ENCODE results near the gene PLXNB3. TPM values are rescaled to one million over a fixed set of nuclear protein-coding genes. Genes with fewer than 3 reads are reported as not detected.

PLXNB3 gene
- total RNA-seq (not detected), polyA plus RNA-seq (not detected)

- Histone ChIP-seq H3K27me3 (ENCODE audit: insufficient read depth, low read length) (no peaks in the 10 kb centered on the region), H3K9me3 (ENCODE audit: control insufficient read depth in 1 of 2, low read length in 2 of 2) (no peaks in the 10 kb centered on the region), H3K27ac (ENCODE audit: low read depth, low read length) (no peak within 1 kb of the TSS), H3K4me3 (ENCODE audit: low read length in 2 of 2) (no peak within 1 kb of the TSS), H3K36me3 (ENCODE audit: insufficient read depth, low read length) (no peaks in the 10 kb centered on the region), H3K4me1 (ENCODE audit: insufficient read depth, low read length) (no peaks in the 10 kb centered on the region)
- H3K4me3 Mint-ChIP-seq: no peak within 1 kb of the TSS
- DNase-seq: peak; percentile 56 to 76 (median 69)
- H3K27ac Mint-ChIP-seq: peak within 1 kb of the TSS in 1 of 7 donors; percentile 42
- intact Hi-C loops (cut with micrococcal nuclease): loop anchor here (1.0 kb wide), 3 partner anchors 183 to 287 kb away; no protein-coding TSS in a partner anchor
- ChIA-PET POLR2A (ENCODE audit: partially characterized antibody) (interaction anchor here (1.0 kb wide), 1 partner anchor 183 kb away, joined by 4 read pairs; no protein-coding TSS in a partner anchor), CTCF (ENCODE audit: partially characterized antibody) (interaction anchor here (0.7 to 3.1 kb wide), 6 partner anchors 37 to 203 kb away, joined by 3 to 28 read pairs (median 4); partner anchors contain the start of gene RENBP)
- no peaks in the 10 kb centered on the region for H3K27me3 Mint-ChIP-seq
- H3K9me3 Mint-ChIP-seq: no peaks in the 10 kb centered on the region
- peaks cover 4 to 10% (median 7%) of the 10 kb centered on the region in 4 donors for H3K4me1 Mint-ChIP-seq
- no peaks in the 10 kb centered on the region for H3K36me3 Mint-ChIP-seq
Measured at GRCh38 chrX:153763989-153764755, at the start of gene PLXNB3. PLXNB3 (plus strand) TSS chrX:153764249; CDS start chrX:153765536, 1,287 bp downstream.

GRCh38 chrX:153714256-153714655 is 49.8 kb upstream of the PLXNB3 start:
- ChIA-PET POLR2A (ENCODE audit: partially characterized antibody) (interaction anchor here (1.1 kb wide), 1 partner anchor 9 kb away, joined by 3 read pairs; no protein-coding TSS in a partner anchor), CTCF (ENCODE audit: partially characterized antibody) (interaction anchor here (0.7 to 0.9 kb wide), 2 partner anchors 47 to 123 kb away, joined by 3 to 5 read pairs; no protein-coding TSS in a partner anchor)
- intact Hi-C loops (cut with micrococcal nuclease): no loop called here
- Histone ChIP-seq H3K4me3 (ENCODE audit: low read length in 2 of 2) (no peak overlapping the region), H3K27me3 (ENCODE audit: insufficient read depth, low read length) (no peaks in the 10 kb centered on the region), H3K36me3 (ENCODE audit: insufficient read depth, low read length) (peaks cover 24% of the 10 kb centered on the region), H3K9me3 (ENCODE audit: control insufficient read depth in 1 of 2, low read length in 2 of 2) (no peaks in the 10 kb centered on the region), H3K27ac (ENCODE audit: low read depth, low read length) (no peak overlapping the region), H3K4me1 (ENCODE audit: insufficient read depth, low read length) (no peaks in the 10 kb centered on the region)
- Mint-ChIP-seq H3K27me3 (no peaks in the 10 kb centered on the region), H3K36me3 (peaks cover 18 to 39% of the 10 kb centered on the region in 2 donors), H3K27ac (peak overlapping the region in 1 of 7 donors; percentile 3), H3K4me3 (no peak overlapping the region), H3K4me1 (peaks cover 5 to 14% (median 9%) of the 10 kb centered on the region in 4 donors), H3K9me3 (no peaks in the 10 kb centered on the region)
- DNase-seq: no peak

GRCh38 chrX:153717445-153717844 is 46.6 kb upstream of the PLXNB3 start:
- DNase-seq: no peak
- peaks cover 25 to 41% of the 10 kb centered on the region in 2 donors for H3K36me3 Mint-ChIP-seq
- Histone ChIP-seq H3K4me1 (ENCODE audit: insufficient read depth, low read length) (peaks cover 8% of the 10 kb centered on the region), H3K27ac (ENCODE audit: low read depth, low read length) (no peak overlapping the region), H3K27me3 (ENCODE audit: insufficient read depth, low read length) (no peaks in the 10 kb centered on the region), H3K36me3 (ENCODE audit: insufficient read depth, low read length) (peaks cover 38% of the 10 kb centered on the region), H3K4me3 (ENCODE audit: low read length in 2 of 2) (no peak overlapping the region), H3K9me3 (ENCODE audit: control insufficient read depth in 1 of 2, low read length in 2 of 2) (no peaks in the 10 kb centered on the region)
- POLR2A ChIA-PET (ENCODE audit: partially characterized antibody): no interaction called here
- H3K4me3 Mint-ChIP-seq: no peak overlapping the region
- CTCF ChIA-PET (ENCODE audit: partially characterized antibody): no interaction called here
- no peak overlapping the region for H3K27ac Mint-ChIP-seq
- no peaks in the 10 kb centered on the region for H3K27me3 Mint-ChIP-seq
- no peaks in the 10 kb centered on the region for H3K9me3 Mint-ChIP-seq
- intact Hi-C loops (cut with micrococcal nuclease): no loop called here
- peaks cover 12 to 28% (median 14%) of the 10 kb centered on the region in 4 donors for H3K4me1 Mint-ChIP-seq

GRCh38 chrX:153719238-153719637 is 44.8 kb upstream of the PLXNB3 start:
- DNase-seq: no peak
- H3K27ac Mint-ChIP-seq: no peak overlapping the region
- ChIA-PET POLR2A (ENCODE audit: partially characterized antibody) (no interaction called here), CTCF (ENCODE audit: partially characterized antibody) (no interaction called here)
- no peaks in the 10 kb centered on the region for H3K9me3 ChIP-seq (ENCODE audit: control insufficient read depth in 1 of 2, low read length in 2 of 2)
- no peak overlapping the region for H3K4me3 Mint-ChIP-seq
- no peak overlapping the region for H3K4me3 ChIP-seq (ENCODE audit: low read length in 2 of 2)
- H3K36me3 Mint-ChIP-seq: peaks cover 17 to 35% of the 10 kb centered on the region in 2 donors
- intact Hi-C loops (cut with micrococcal nuclease): no loop called here
- no peaks in the 10 kb centered on the region for H3K9me3 Mint-ChIP-seq
- H3K36me3 ChIP-seq (ENCODE audit: insufficient read depth, low read length): peaks cover 35% of the 10 kb centered on the region
- H3K4me1 Mint-ChIP-seq: peaks cover 11 to 35% (median 17%) of the 10 kb centered on the region in 4 donors
- no peak overlapping the region for H3K27ac ChIP-seq (ENCODE audit: low read depth, low read length)
- peaks cover 14% of the 10 kb centered on the region for H3K4me1 ChIP-seq (ENCODE audit: insufficient read depth, low read length)
- H3K27me3 Mint-ChIP-seq: no peaks in the 10 kb centered on the region
- no peaks in the 10 kb centered on the region for H3K27me3 ChIP-seq (ENCODE audit: insufficient read depth, low read length)

GRCh38 chrX:153719701-153720100 is 44.3 kb upstream of the PLXNB3 start:
- no peaks in the 10 kb centered on the region for H3K27me3 ChIP-seq (ENCODE audit: insufficient read depth, low read length)
- H3K36me3 ChIP-seq (ENCODE audit: insufficient read depth, low read length): peaks cover 30% of the 10 kb centered on the region
- H3K4me1 ChIP-seq (ENCODE audit: insufficient read depth, low read length): peaks cover 14% of the 10 kb centered on the region
- ChIA-PET POLR2A (ENCODE audit: partially characterized antibody) (no interaction called here), CTCF (ENCODE audit: partially characterized antibody) (no interaction called here)
- H3K27me3 Mint-ChIP-seq: no peaks in the 10 kb centered on the region
- peak overlapping the region in 2 of 7 donors; percentile 2 to 43 for H3K27ac Mint-ChIP-seq
- peak overlapping the region in 1 of 8 donors; percentile 46 for H3K4me3 Mint-ChIP-seq
- H3K27ac ChIP-seq (ENCODE audit: low read depth, low read length): no peak overlapping the region
- H3K4me1 Mint-ChIP-seq: peaks cover 11 to 35% (median 17%) of the 10 kb centered on the region in 4 donors
- no peaks in the 10 kb centered on the region for H3K9me3 Mint-ChIP-seq
- DNase-seq: no peak
- H3K4me3 ChIP-seq (ENCODE audit: low read length in 2 of 2): no peak overlapping the region
- no peaks in the 10 kb centered on the region for H3K9me3 ChIP-seq (ENCODE audit: control insufficient read depth in 1 of 2, low read length in 2 of 2)
- H3K36me3 Mint-ChIP-seq: peaks cover 15 to 35% of the 10 kb centered on the region in 2 donors
- intact Hi-C loops (cut with micrococcal nuclease): loop anchor here (5.0 to 10.0 kb wide), 2 partner anchors 32 to 105 kb away; partner anchors contain the start of gene SLC6A8

- peak overlapping the region; percentile 71 for H3K27ac ChIP-seq (ENCODE audit: low read depth, low read length)
- peaks cover 6 to 19% of the 10 kb centered on the region in 2 donors for H3K36me3 Mint-ChIP-seq
- CTCF ChIA-PET (ENCODE audit: partially characterized antibody): no interaction called here
- peaks cover 22% of the 10 kb centered on the region for H3K36me3 ChIP-seq (ENCODE audit: insufficient read depth, low read length)
- peaks cover 15 to 44% (median 24%) of the 10 kb centered on the region in 4 donors for H3K4me1 Mint-ChIP-seq
- no peaks in the 10 kb centered on the region for H3K9me3 ChIP-seq (ENCODE audit: control insufficient read depth in 1 of 2, low read length in 2 of 2)
- H3K27ac Mint-ChIP-seq: peak overlapping the region; percentile 61 to 88 (median 84)
- H3K27me3 Mint-ChIP-seq: no peaks in the 10 kb centered on the region
- peak overlapping the region; percentile 84 to 89 (median 87) for H3K4me3 Mint-ChIP-seq
- POLR2A ChIA-PET (ENCODE audit: partially characterized antibody): interaction anchor here (0.6 to 0.7 kb wide), 3 partner anchors 9 to 204 kb away, joined by 3 read pairs; no protein-coding TSS in a partner anchor
- H3K4me3 ChIP-seq (ENCODE audit: low read length in 2 of 2): peak overlapping the region; percentile 17 to 63
- no peak for DNase-seq
- H3K27me3 ChIP-seq (ENCODE audit: insufficient read depth, low read length): no peaks in the 10 kb centered on the region
- intact Hi-C loops (cut with micrococcal nuclease): loop anchor here (5.0 to 10.0 kb wide), 2 partner anchors 36 to 108 kb away; partner anchors contain the start of gene SLC6A8
- peaks cover 40% of the 10 kb centered on the region for H3K4me1 ChIP-seq (ENCODE audit: insufficient read depth, low read length)
- H3K9me3 Mint-ChIP-seq: peaks cover 0 to under 1% (median 0%) of the 10 kb centered on the region in 8 donors
Measured at GRCh38 chrX:153722704-153723350, 41.2 kb upstream of the PLXNB3 start.
